Activated CD4-positive, alpha-beta T cell treated with anti-CD3 and anti-CD28 coated beads, Interleukin-10, Interleukin-2, amounts not matched to agents 100 ng/mL and 50 ng/mL, durations not matched to agents 16 hours and 8 hours (primary cell): ENCODE data around the gene SUV39H1.
"Not testable (repeated sequence)": the region's sequence is repeated elsewhere in the genome, so short reads cannot be mapped to it uniquely, and the experiment has no call there.

Experiments used
- DNase-seq: peaks from one replicate; pipeline ENCODE4 v3.0.0-alpha.2; 2020

The SUV39H1 gene

DNA sequence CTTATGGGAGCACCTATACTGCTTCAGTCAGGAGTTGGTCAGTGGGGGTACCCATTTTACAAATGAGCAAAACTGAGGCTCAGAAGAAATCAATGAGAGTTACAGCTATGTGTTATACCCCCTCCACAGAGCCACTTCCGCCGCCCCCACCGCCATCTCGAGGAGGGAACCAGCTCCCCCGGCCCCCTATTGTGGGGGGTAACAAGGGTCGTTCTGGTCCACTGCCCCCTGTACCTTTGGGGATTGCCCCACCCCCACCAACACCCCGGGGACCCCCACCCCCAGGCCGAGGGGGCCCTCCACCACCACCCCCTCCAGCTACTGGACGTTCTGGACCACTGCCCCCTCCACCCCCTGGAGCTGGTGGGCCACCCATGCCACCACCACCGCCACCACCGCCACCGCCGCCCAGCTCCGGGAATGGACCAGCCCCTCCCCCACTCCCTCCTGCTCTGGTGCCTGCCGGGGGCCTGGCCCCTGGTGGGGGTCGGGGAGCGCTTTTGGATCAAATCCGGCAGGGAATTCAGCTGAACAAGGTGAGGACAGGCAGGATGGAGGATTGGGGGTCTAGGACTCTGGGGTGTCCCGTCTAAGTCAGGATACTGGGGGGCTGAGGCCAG, 7.9 kb upstream of the SUV39H1 start:
- no peak for DNase-seq

DNA sequence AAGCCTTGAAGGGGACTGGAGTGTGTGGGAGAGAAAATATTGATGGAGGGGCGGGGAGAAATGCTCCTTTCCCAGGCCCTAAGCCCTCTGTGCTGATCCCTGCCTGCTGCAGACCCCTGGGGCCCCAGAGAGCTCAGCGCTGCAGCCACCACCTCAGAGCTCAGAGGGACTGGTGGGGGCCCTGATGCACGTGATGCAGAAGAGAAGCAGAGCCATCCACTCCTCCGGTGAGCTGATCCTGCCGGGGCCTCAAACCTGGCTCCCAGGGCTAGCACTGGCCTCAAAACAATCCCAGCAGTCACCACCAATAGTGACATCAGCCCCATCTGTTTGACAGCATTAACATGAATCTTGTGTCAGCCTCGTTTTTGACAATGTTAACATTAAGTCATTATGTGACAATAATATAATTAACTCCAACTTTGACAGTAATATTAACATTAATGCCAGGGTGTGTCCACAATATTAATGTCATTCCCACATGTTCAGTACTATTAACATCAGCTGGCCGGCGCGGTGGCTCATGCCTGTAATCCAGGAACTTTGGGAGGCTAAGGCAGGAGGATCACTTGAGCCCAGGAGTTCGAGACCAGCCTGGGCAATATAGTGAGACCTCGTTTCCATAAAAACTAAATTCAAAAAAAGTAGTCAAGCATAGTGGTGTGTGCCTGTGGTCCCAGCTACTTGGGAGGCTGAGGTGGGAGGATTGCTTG, 7.2 kb upstream of the SUV39H1 start:
- no peak for DNase-seq

DNA sequence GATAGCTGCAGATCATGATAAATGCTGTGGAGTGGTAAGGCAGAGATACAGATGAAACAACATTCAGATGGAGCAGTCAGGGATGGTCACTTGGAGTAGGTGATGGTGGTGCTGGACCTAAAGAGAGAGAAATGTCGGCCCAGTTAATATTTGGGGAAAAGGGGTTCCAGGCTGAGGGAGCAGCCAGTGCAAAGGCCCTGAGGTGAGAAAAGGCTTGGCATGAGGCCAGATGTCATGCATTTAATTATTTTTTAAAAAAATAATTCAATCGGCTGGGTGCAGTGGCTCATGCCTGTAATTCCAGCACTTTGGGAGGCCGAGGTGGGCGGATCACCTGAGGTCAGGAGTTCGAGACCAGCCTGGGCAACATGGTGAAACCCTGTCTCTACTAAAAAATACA, 4.8 kb upstream of the SUV39H1 start:
- not testable (repeated sequence) for DNase-seq

DNA sequence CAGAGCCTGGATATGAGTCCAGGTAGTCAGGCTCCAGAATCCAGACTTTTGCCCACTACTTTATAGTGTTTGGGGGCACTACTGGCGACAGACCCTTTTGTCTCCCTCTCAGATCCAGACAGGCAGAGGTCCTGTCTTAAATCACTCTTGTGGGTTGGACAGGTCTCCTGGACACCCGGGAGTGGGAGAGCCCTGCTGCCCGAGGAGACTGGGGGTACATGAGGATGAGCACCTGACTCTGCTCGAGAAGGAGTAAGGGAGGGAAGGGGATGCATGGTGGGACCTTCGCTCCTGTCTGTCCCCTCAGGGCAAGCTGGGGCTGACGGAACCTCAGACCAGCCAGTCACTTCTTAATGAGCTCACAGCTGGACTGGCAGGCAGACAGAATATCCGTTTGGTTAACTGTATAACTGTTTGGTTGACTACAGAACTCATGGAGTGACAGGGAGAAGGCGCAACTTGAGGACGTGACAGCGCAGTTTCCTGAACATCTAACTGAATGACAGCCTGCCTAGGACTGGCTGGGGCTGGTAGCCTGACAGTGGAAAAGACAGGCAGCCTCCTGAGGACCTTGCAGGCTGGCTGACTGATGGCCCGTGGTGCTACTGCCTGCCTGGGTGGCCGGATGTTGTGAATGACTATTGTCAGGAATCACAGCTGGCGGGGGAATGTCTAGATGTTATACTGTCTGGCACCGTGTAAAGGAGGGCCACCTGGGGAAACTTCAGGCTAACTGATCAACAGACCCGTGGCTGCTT, 1.6 kb upstream of the SUV39H1 start:
- DNase-seq: no peak

DNA sequence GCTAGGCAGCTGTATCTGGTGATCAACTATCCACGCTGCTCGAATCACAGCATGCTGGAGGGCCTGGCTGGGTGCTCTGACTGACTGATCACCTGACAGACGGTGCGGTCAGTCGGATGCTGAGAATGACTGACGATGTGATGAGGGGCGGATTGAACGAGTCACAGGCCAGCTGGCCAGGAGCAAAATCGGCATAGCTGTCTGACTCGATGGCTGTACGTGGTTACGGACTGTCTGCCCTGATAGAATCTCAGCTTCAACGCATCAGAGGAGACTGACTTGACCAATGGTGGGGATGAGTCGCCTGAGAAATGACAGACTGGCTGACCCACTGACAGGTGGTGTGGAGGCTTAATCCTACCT, 1.0 kb upstream of the SUV39H1 start:
- DNase-seq: no peak

DNA sequence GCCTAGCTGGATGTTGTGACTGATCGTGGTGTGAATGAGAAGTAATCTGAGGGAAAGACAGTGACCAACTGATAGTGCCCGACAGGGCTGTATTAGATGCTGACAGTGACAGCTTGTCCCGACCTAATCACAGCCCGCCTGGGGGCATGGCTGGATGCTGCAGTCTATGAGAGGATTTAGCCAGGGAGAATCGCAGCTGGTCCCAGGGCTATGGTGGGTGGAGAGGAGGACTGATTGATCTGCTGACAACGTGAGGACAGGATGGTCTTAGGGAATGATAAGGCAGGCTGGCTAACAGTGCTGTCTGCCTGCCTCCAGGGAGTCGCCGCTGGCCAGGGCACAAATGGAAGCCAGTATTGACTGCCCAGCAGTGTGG, 621 bp upstream of the SUV39H1 start:
- no peak for DNase-seq

DNA sequence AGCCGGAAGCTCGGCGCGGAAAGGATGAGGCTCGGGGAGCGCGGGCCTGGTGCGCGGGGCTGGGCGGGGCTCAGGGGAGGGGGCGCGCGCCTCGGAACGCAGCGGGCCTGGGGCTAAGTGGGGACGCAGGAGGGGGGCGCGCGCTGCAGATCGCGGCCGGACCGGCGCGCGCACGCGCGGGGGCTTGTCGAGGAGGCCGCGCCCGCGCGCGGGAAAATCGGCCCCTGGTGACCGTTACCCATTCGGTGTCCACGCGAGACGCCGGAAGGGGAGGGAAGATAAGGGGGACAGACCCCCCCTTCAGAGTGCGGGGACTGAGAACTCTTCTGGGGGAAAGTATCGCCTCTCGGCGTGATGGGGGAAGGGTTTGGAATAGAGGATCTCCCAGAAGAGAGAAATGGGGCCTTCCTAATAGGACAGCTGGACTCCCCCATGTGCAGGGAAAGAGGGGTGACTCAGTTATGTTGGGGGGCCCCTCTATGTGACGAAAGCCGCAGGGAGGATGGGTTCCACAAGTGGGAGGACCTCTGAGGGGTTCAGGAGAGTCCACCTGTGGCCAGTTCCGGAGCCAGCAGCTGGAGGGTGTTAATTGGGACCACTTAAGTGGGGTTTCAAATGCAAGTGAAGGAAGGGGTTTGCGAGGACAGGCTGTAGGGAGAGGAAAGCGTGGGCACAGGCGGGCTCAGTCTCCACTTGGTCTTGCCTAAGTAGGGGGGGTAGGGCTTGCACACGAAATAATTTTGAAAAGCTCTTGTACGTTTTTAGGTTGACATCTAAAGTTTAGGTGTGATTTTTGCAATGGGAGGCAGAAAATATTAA, 584 bp downstream of the SUV39H1 start:
- peak; percentile 73 for DNase-seq

DNA sequence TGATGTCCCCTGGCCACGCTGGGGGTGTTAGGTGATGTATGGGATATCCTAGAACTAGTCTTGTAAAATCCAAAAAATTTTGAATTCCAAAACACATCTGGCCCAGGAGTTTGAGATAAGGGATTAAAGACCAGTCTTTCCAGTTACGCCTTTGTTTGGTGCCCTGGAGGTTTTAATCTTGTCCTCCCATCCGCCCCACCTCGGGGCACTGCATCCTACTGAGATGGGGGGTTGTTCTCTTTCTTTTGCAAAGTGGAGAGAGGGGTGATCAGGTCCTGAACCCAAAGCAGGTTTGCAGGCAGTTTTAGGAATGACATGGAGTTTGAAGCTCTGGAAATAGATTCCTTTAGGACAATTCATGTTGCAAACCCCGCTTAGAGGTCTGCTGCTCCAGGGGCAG, 1.8 kb downstream of the SUV39H1 start:
- DNase-seq: no peak

DNA sequence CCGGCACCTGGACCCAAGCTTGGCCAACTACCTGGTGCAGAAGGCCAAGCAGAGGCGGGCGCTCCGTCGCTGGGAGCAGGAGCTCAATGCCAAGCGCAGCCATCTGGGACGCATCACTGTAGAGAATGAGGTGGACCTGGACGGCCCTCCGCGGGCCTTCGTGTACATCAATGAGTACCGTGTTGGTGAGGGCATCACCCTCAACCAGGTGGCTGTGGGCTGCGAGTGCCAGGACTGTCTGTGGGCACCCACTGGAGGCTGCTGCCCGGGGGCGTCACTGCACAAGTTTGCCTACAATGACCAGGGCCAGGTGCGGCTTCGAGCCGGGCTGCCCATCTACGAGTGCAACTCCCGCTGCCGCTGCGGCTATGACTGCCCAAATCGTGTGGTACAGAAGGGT, 3.7 kb downstream of the SUV39H1 start:
- no peak for DNase-seq

DNA sequence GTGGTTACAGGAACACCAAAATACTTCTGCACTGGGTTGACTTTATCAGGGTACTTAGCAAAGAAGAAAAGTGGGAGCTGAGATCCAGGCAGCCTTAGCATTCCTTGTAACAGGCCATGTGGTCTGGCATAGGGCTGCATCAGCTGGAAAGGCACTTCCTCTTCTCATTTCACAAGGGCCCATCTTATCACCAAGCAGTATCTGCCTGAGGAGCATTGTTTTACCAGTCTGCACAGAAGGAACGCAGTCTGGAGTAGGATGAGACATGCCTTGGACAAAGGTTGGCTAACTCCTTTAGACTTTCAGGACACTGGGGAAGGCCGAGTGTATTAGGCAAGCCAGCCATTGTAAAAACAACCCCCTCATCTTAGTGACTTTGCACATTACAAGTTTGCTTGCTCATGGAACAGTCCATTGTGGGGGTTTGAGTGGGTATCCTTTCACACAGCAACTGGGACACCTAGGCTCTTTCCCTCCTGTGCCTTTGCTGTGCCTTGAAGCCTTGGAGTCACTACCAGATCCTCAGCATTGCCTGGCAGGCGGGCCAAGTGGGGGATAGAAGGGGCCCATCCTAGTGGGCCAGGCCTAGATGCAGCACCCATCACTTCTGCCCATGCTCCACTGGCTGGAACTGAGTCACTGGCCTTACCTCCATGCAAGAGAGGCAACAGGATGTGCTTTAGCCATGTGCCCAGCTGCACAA, 4.6 kb downstream of the SUV39H1 start:
- no peak for DNase-seq

DNA sequence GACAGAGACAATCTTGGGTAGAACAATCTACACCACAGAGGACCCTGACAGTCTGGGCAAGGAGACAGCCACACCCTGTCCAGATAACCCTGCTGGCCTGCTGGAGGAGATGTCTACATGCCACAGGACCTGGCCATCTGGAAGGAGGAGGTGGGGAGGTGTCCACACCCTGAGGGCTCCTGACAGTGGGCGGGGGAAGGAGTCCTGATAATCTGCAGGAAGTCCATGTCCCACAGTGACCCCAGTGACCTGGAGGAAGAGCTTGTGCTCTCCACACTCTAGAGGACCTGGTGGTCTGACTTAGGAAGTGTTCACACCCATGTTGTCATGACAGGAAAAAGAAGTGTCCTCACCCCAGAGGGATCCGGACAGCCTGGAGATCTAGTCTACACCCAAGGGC, 5.5 kb downstream of the SUV39H1 start:
- DNase-seq: no peak

DNA sequence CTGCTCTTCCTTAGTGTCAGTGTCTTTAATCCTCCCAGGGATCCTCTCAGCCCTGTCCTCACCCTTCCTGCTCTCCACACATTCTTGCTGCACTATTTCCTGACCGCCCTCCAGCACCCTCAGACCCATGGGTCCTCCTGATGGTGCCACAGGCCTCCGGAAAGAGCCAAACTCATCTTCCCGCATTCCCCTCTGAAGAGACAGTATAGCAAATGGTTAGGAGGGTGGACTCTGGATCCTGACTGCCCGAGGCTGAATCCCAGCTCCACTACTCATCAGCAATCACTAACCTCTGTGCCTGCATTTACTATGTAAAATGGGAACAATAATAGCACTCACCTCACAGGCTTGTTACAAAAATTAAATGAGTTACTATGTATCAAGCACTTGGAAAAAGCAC, 6.2 kb downstream of the SUV39H1 start:
- no peak for DNase-seq

DNA sequence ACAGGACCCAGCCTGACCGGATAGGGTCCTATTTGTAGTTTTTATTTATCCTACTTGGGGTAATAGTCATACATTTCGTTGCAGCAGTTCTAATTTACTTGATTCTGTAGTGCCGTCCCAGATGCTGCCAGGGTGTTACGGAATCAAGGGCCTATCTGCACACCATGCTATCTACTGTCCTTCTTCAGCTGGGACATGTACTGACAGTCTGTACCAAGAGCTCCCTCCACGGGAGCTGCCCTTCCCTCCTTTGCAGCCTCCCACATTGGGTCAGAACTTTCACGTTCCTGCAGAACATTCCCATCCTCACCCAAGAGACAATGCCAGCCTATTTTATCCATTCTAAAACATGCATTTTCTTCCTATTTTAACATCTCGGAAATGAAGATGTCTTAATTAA, 6.7 kb downstream of the SUV39H1 start:
- DNase-seq: no peak

DNA sequence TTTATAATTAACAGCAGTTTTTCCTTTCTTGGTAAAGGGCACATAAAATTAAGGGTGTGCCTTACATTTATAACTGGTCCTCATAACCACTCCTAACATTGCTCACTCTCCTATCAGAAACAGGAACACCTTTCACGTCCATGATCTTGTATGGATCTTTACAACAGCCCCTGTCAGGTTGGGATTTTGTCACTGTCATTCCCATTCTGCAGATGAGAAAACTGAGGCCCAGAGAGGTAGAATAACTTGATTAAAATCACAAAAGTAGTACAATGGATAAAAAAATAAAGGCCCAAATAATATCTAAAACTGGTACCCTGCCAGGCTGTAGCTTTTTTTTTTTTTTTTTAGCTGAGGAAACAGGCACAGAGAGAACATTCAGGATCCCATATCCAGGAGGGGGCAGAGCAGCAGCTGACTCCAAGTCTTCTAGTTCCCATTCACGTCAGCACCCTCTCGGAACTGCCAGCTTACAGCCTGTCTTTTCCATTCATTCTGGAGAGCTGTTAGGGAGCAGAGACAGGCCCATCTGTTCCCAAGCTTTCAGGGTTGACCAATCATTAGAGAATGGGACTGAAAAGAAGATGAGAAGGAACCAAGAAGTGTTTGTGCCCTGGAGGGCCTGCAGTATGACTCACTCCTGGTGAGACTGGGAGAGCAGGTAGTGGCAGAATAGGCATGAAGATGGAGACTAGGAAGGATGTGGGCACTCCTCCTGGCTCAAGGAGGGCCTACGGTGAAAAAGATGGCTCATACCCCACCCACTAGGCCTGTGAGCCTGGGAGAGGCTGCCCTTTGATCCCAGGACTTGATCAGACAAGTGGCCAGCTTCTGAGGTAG, 7.3 kb downstream of the SUV39H1 start:
- no peak for DNase-seq

DNA sequence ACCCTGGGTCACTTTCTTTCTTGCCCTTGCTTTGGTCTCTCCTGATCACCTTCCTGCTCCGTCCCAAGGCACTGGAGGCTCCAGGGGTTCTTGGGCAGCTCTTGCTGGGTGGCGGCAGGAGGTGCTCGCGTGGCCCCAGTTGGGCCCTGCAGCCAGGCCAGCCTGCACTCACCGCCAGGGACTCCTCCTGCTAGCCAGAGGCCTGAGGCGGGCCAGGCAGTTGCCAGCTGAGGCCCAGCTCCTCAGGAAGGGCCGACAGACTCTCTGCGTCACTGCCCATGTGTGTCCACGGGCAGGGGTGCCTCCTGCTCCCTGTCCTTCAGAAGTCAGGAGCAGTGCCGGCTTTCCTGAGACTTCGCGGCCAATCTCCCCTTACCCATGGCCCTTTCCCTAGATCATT, 9.3 kb downstream of the SUV39H1 start:
- no peak for DNase-seq

DNA sequence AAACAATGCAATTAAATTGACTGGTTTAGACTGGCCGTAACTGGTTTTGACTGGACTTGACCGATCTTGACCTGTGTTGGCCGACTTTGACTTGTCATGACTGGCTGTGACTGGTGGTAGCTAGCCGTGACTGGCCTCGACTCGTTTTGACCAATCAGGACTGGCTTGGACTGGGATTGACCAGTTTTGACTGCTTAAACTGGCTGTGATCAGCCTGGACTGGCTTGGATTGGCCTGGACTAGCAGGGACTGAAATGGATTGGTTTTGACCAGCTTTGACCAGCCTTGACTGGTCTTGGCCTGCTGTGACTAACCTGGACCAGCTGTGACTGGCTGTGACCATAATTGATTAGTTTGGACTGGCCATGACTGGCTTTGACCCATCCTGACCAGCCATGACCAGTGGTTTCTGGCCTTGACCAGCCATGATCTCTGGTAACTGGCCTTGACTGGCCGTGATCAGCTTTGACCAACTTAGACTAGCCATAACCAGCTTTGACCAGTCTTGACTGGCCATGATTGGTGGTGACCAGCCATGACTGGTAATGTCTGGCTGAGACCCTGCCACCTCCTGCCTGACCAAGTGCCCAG, 13.1 kb downstream of the SUV39H1 start:
- no peak for DNase-seq

DNA sequence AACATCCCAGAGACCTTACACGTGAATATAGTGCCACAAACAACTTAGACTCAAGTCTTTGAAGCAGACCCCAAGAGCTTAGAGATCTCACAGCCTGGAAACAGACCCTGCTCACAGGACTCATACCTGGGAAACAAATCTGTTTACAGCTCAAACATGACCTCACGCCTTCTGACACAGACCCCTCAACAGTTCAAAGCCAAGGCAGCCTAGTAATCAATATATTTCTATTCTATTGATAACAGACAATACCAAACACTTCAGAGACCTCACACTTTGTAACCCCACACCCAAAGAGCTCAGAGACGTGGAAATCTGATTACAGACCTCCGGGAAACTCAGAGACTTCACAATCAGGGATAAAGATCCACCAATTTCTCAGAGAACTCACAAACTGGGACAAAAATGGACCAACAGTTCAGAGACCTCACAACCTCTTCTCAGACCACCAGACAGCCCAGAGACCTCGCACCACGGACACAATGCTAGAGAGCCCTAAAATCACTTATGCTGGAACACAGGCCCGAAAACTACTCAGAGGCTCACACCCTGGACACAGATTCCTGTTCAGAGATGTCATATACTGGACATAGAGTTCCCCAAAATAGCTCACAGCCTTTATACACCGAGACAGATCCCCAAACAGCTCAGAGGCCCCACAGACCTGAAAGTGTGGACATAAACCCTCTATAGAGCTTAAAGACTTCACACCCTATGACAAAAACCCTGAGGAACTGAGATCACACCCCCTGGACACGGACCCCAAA, 14.8 kb downstream of the SUV39H1 start:
- no peak for DNase-seq

DNA sequence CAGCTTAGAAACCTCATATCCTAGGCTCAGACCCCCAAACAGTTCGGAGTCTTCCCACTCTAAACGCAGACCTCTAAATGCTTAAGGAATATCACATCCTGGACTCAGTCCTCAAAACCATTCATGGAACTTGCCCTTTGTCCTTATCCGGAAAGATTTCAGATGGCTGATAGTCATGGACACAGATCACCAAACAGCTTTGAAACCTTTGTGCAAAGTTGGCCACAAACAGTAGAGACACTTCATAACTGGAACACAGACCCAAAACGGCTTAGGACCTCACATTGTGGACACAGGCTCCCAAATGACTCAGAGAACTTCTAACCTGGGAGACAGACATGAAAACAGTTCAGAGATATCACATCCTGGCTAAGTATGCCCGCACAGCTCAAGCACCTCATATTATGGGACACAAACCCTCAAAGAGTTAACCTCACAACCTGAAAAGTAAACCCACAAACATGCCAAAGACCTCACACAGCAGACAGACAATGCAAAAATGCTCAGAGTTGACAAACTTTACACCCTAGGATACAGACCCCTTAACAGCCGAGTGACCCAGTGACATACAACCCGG, 15.5 kb downstream of the SUV39H1 start:
- no peak for DNase-seq

DNA sequence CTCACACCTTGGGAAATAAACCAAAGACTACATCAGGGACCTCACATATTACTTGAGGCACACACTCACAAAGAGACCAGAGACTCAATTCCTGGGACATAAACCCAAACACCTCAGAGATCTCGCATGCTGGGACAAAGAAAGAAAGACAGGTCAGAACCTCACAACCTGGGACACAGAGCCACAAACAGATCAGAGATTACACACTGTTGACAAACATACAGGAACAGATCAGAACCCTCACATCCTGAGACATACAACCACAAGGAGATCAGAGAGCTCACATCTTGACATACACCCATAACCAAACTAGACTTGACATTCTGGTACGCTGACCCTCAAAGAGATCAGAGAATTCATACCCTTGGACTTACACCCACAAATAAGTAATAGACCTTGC, 17.3 kb downstream of the SUV39H1 start:
- no peak for DNase-seq

DNA sequence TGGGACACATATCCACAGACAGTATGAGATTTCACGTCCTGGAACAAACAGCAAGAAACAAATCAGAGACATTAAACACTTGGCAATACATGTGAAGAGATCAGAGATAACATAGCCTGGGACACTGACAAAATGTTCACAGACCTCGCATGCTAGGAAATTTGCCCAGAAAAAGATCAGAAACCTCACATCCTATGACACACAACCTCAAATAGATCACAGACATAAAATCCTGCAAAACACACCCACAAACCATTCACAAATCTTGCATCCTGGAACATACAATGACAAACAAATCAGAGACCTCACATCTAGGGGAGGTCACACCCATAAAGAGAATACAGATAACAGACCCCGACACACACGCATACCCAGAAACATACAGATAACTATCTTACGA, 18.0 kb downstream of the SUV39H1 start:
- DNase-seq: no peak
